Gastroesophageal sphincter (tissue), 4 donors: ENCODE results near the gene GNAO1. TPM values are rescaled to one million over a fixed set of nuclear protein-coding genes. Genes with fewer than 3 reads are reported as not detected.

Source experiments
- ATAC-seq: fragments of 150-250 bp; one replicate; pipeline ENCODE4 v1.9.1; 2016; ENCODE audit warnings: mild to moderate bottlenecking, moderate library complexity
- H3K27ac ChIP-seq, 4 donors: fragments of 200-600 bp; sonication (generic) in 3 of 4; 1 replicate in 3 of 4; 2 replicates in 1 of 4; pipeline ENCODE4 v1.5.1; 2016 to 2019
- H3K27me3 ChIP-seq: fragments of 200-600 bp; sonication (generic); one replicate; pipeline ENCODE4 v1.5.1; 2019
- H3K36me3 ChIP-seq, 2 donors: fragments of 200-600 bp; sonication (generic); one replicate each; pipeline ENCODE4 v1.5.1; 2019; ENCODE audit warnings: control low read depth in 1 of 2
- H3K4me1 ChIP-seq, 3 donors: fragments of 200-600 bp; sonication (generic); 1 replicate in 2 of 3; 2 replicates in 1 of 3; pipeline ENCODE4 v1.5.1; 2016 to 2019; ENCODE audit warnings: control low read depth in 2 of 3
- H3K4me3 ChIP-seq, 2 donors: fragments of 200-600 bp; sonication (generic); one replicate each; pipeline ENCODE4 v1.5.1; 2019; ENCODE audit warnings: mild to moderate bottlenecking in 1 of 2, moderate library complexity in 1 of 2
- H3K9me3 ChIP-seq, 3 donors: fragments of 200-600 bp; sonication (generic); one replicate each; pipeline ENCODE4 v1.5.1; 2017 to 2019; ENCODE audit warnings: control low read depth in 2 of 3
- CTCF ChIP-seq, 4 experiments: fragments of 200-600 bp in 2 of 4; fragments of 450-650 bp in 2 of 4; sonication (generic) in 1 of 4; IDR thresholded peaks; one replicate each; pipeline ENCODE4 v1.5.1; 2017 to 2019; ENCODE audit warnings: antibody characterized with exemption in 4 of 4, mild to moderate bottlenecking in 2 of 4, moderate library complexity in 2 of 4
- EP300 ChIP-seq: sonication (generic); formaldehyde crosslinking; IDR thresholded peaks from one replicate; pipeline ENCODE4 v1.6.1; 2017; ENCODE audit warnings: antibody characterized with exemption, mild to moderate bottlenecking
- POLR2A ChIP-seq, 2 donors: fragments of 450-650 bp; IDR thresholded peaks; one replicate each; pipeline ENCODE4 v1.6.1; 2017; ENCODE audit warnings: antibody characterized with exemption in 2 of 2, mild to moderate bottlenecking in 2 of 2, moderate library complexity in 1 of 2
- POLR2AphosphoS5 ChIP-seq: sonication (generic); formaldehyde crosslinking; IDR thresholded peaks from one replicate; pipeline ENCODE4 v1.6.1; 2017; ENCODE audit warnings: antibody characterized with exemption
- WGBS, 2 donors: methylation state at CpG; one replicate each; pipeline ENCODE4 v1.1.5; 2018; ENCODE audit warnings: low coverage in 1 of 2; 5-methylcytosine and 5-hydroxymethylcytosine counted together
- total RNA-seq, 4 donors: library from RNA; depleted of rRNA; stranded (reverse); fragments of >200 nt; gene quantifications; one replicate each; pipeline ENCODE4 v1.1.0, GENCODE V29; 2016

The GNAO1 gene
- total RNA-seq, 4 donors from 2014 or later, result 3.4 to 21.0 (median 11.0) TPM

GRCh38 chr16:56347166-56347565 lies 155.9 kb downstream of the GNAO1 start:
- no CpG with 5 or more reads among the region's 8 CpGs for WGBS, 2 donors
- TF ChIP-seq POLR2AphosphoS5, result no peak
- TF ChIP-seq CTCF (IDR thresholded peaks at IDR 0.05), result no peak
- no peak for TF ChIP-seq POLR2A (IDR thresholded peaks at IDR 0.05)
- no peak for TF ChIP-seq EP300
- Histone ChIP-seq H3K27me3 (no peaks in the 10 kb centered on the region), H3K4me3 (no peak overlapping the region), H3K27ac (no peak overlapping the region), H3K36me3 (peaks cover 0 to 27% of the 10 kb centered on the region in 2 donors), H3K4me1 (no peaks in the 10 kb centered on the region), H3K9me3 (no peaks in the 10 kb centered on the region)
- no peak for ATAC-seq

GRCh38 chr16:56347670-56348069 lies 156.4 kb downstream of the GNAO1 start:
- Histone ChIP-seq H3K27ac (no peak overlapping the region), H3K4me3 (no peak overlapping the region), H3K9me3 (no peaks in the 10 kb centered on the region), H3K4me1 (no peaks in the 10 kb centered on the region), H3K36me3 (peaks cover 0 to 25% of the 10 kb centered on the region in 2 donors), H3K27me3 (no peaks in the 10 kb centered on the region)
- WGBS, 2 donors, result 80 to 100% methylated on average over 1 to 3 of the region's 11 CpGs
- no peak for ATAC-seq
- TF ChIP-seq EP300, result no peak
- no peak for TF ChIP-seq POLR2A (IDR thresholded peaks at IDR 0.05)
- no peak for TF ChIP-seq POLR2AphosphoS5
- no peak for TF ChIP-seq CTCF (IDR thresholded peaks at IDR 0.05)

- Histone ChIP-seq H3K9me3 (no peaks in the 10 kb centered on the region), H3K4me1 (no peaks in the 10 kb centered on the region), H3K27me3 (no peaks in the 10 kb centered on the region), H3K36me3 (peaks cover 0 to 24% of the 10 kb centered on the region in 2 donors), H3K27ac (no peak overlapping the region), H3K4me3 (no peak overlapping the region)
- ATAC-seq, result no peak
- WGBS, 2 donors, result 83 to 94% methylated on average over 3 to 4 of the region's 25 CpGs
- TF ChIP-seq CTCF (IDR thresholded peaks at IDR 0.05) (no peak), EP300 (no peak), POLR2A (IDR thresholded peaks at IDR 0.05) (no peak), POLR2AphosphoS5 (no peak)
Observed at GRCh38 chr16:56348168-56349085, 157.1 kb downstream of the GNAO1 start.

- no CpG with 5 or more reads among the region's 2 CpGs for WGBS, 2 donors
- Histone ChIP-seq H3K9me3 (no peaks in the 10 kb centered on the region), H3K27ac (no peak overlapping the region), H3K27me3 (no peaks in the 10 kb centered on the region), H3K36me3 (peaks cover 0 to 18% of the 10 kb centered on the region in 2 donors), H3K4me1 (no peaks in the 10 kb centered on the region), H3K4me3 (no peak overlapping the region)
- TF ChIP-seq POLR2A (IDR thresholded peaks at IDR 0.05) (no peak), CTCF (IDR thresholded peaks at IDR 0.05) (no peak), EP300 (no peak), POLR2AphosphoS5 (no peak)
- ATAC-seq, result no peak
Observed at GRCh38 chr16:56349086-56349415, 157.8 kb downstream of the GNAO1 start.

- WGBS, 2 donors, result 86 to 100% methylated on average over 4 to 10 of the region's 16 CpGs
Observed at GRCh38 chr16:56349711-56350161, 158.4 kb downstream of the GNAO1 start.

More at GRCh38 chr16:56349711-56350161, 158.4 kb downstream of the GNAO1 start:
- H3K9me3 ChIP-seq, result no peaks in the 10 kb centered on the region
- H3K4me3 ChIP-seq, result no peak overlapping the region
- H3K4me1 ChIP-seq, result no peaks in the 10 kb centered on the region
- no peak for TF ChIP-seq CTCF (IDR thresholded peaks at IDR 0.05)
- no peak for TF ChIP-seq POLR2A (IDR thresholded peaks at IDR 0.05)
- no peak for TF ChIP-seq EP300
- no peak for TF ChIP-seq POLR2AphosphoS5
- ATAC-seq, result no peak
- H3K27ac ChIP-seq, result no peak overlapping the region
- no peaks in the 10 kb centered on the region for H3K27me3 ChIP-seq
- peaks cover 0 to 11% of the 10 kb centered on the region in 2 donors for H3K36me3 ChIP-seq
